K562 (cell line): ENCODE measurements around the gene GPR153. TPM values are rescaled to one million over a fixed set of nuclear protein-coding genes. Genes with fewer than 3 reads are reported as not detected.

Source experiments
- BCOR ChIP-seq: fragments of 450-650 bp; IDR thresholded peaks from 2 replicates; pipeline ENCODE4 v1.6.1; 2016
- ELF1 ChIP-seq: fragments of 200-800 bp; sonication (Bioruptor generic); IDR thresholded peaks from 2 replicates; pipeline ENCODE4 v1.6.1; 2016; ENCODE audit warnings: missing genetic modification characterization, missing compliant biosample characterization
- ETV5 ChIP-seq: sonication (generic); formaldehyde crosslinking; IDR thresholded peaks from 2 replicates; pipeline ENCODE4 v1.4.0; 2020; ENCODE audit warnings: low read depth, mild to moderate bottlenecking, missing genetic modification reagents
- REST ChIP-seq, 2 experiments: fragments of 450-650 bp; formaldehyde crosslinking in 1 of 2; IDR thresholded peaks; 2 replicates each; pipeline versions ENCODE4 v1.4.0 to v1.6.1; 2014 to 2020; ENCODE audit warnings: mild to moderate bottlenecking in 2 of 2, borderline replicate concordance in 1 of 2, low read depth in 1 of 2
- RHOXF2B ChIP-seq: fragments of 250-450 bp; sonication (Bioruptor Pico); conservative IDR thresholded peaks from 2 replicates; pipeline ENCODE4 v1.5.1; 2021
- SRSF1 ChIP-seq: fragments of 200-400 bp; formaldehyde crosslinking; IDR thresholded peaks from 2 replicates; pipeline ENCODE4 v1.6.1; 2017; ENCODE audit warnings: mild to moderate bottlenecking, low read depth, low read length, moderate library complexity
- TBL1XR1 ChIP-seq, 2 experiments: IDR thresholded peaks; 2 replicates each; pipeline ENCODE4 v1.6.1; 2012; ENCODE audit warnings: improper control_type of control experiment in 2 of 2, low read length in 2 of 2, mild to moderate bottlenecking in 1 of 2
- TEAD2 ChIP-seq: fragments of 450-650 bp; IDR thresholded peaks from 2 replicates; pipeline ENCODE4 v1.6.1; 2016; ENCODE audit warnings: missing genetic modification characterization, control low read depth, missing compliant biosample characterization
- TSHZ1 ChIP-seq: fragments of 250-450 bp; sonication (Bioruptor Pico); IDR thresholded peaks from 2 replicates; pipeline ENCODE4 v1.4.0; 2020; ENCODE audit warnings: mild to moderate bottlenecking, moderate library complexity
- ZNF165 ChIP-seq: fragments of 250-450 bp; sonication (Bioruptor Pico); IDR thresholded peaks from 2 replicates; pipeline ENCODE4 v1.4.0; 2020; ENCODE audit warnings: borderline replicate concordance
- ZNF347 ChIP-seq: fragments of 450-650 bp; formaldehyde crosslinking; IDR thresholded peaks from 2 replicates; pipeline ENCODE4 v1.4.0; 2020; ENCODE audit warnings: low read depth, mild to moderate bottlenecking, moderate library complexity
- polyA plus RNA-seq, 8 experiments: library from polyadenylated mRNA; depleted of rRNA in 4 of 8; stranded (reverse) in 5 of 8; unstranded in 3 of 8; fragments of >200 nt; fragmentation: Nextera tagmentation in 2 of 8; fragmentation: Illumina TruSeq in 1 of 8; extraction: Ambion mirVana in 2 of 8; extraction: Trizol in 1 of 8; gene quantifications; 2 replicates each; pipeline versions ENCODE4 v1.2.1 to v1.2.3, GENCODE V29; 2011 to 2014; ENCODE audit warnings: inconsistent platforms in 1 of 8, missing spikeins in 1 of 8
- total RNA-seq, 7 experiments: library from RNA; depleted of rRNA in 6 of 7; stranded (reverse); fragments of >200 nt in 6 of 7; fragmentation: Illumina TruSeq in 2 of 7; extraction: Trizol in 2 of 7; gene quantifications; 2 replicates each; pipeline versions ENCODE4 v1.2.1 to v1.2.3, GENCODE V29; 2011 to 2021; ENCODE audit warnings: low replicate concordance in 1 of 7
- TF ChIP-seq, protein P1 (sequence below): sonication (generic); formaldehyde crosslinking; IDR thresholded peaks from 2 replicates; pipeline ENCODE4 v1.8.0; 2022; ENCODE audit warnings: mild to moderate bottlenecking, missing genetic modification reagents

Gene GPR153
- total and polyA plus RNA-seq, 9 of the 15 experiments (the other 6 are each of a cell fraction or from before 2014, with no cell fraction given) = 0.01 to 1.5 (median 0.51) TPM

DNA sequence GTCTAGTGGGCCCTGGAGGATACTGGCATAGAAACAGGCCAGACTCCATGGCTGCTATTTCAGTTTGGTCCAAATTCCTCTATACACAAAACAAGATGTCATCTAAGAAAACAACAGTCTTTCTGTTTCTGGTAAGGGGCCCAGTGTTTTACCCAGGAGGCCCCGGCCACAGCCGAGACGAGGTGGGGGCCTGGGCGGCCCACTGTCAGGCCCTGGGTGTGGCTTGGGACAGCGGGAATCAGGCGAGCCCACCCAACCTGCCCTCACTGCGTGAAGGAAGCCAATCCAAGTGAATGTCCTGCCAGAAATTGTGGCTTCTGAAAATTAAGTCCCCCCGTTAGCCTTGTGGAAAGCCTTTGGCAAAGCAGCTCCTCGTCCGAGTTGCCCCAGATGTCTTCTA, 31.2 kb upstream of the GPR153 start (continued):
- TF ChIP-seq REST (IDR thresholded peaks at IDR 0.05; ENCODE audit: borderline replicate concordance) (no peak), REST (CRISPR knock-in tag; IDR thresholded peaks at IDR 0.05; ENCODE audit: low read depth) (no peak), ZNF347 (CRISPR knock-in tag) (no peak), ETV5 (CRISPR knock-in tag) (no peak), BCOR (no peak), TBL1XR1 (IDR thresholded peaks at IDR 0.05; ENCODE audit: low read length in 2 of 2) (no peak), TSHZ1 (no peak), SRSF1 (no peak), RHOXF2B (CRISPR knock-in tag) (no peak), ZNF165 (CRISPR knock-in tag) (no peak), TEAD2 (tag) (no peak), ELF1 (tag) (no peak)
- TF ChIP-seq, protein P1, sequence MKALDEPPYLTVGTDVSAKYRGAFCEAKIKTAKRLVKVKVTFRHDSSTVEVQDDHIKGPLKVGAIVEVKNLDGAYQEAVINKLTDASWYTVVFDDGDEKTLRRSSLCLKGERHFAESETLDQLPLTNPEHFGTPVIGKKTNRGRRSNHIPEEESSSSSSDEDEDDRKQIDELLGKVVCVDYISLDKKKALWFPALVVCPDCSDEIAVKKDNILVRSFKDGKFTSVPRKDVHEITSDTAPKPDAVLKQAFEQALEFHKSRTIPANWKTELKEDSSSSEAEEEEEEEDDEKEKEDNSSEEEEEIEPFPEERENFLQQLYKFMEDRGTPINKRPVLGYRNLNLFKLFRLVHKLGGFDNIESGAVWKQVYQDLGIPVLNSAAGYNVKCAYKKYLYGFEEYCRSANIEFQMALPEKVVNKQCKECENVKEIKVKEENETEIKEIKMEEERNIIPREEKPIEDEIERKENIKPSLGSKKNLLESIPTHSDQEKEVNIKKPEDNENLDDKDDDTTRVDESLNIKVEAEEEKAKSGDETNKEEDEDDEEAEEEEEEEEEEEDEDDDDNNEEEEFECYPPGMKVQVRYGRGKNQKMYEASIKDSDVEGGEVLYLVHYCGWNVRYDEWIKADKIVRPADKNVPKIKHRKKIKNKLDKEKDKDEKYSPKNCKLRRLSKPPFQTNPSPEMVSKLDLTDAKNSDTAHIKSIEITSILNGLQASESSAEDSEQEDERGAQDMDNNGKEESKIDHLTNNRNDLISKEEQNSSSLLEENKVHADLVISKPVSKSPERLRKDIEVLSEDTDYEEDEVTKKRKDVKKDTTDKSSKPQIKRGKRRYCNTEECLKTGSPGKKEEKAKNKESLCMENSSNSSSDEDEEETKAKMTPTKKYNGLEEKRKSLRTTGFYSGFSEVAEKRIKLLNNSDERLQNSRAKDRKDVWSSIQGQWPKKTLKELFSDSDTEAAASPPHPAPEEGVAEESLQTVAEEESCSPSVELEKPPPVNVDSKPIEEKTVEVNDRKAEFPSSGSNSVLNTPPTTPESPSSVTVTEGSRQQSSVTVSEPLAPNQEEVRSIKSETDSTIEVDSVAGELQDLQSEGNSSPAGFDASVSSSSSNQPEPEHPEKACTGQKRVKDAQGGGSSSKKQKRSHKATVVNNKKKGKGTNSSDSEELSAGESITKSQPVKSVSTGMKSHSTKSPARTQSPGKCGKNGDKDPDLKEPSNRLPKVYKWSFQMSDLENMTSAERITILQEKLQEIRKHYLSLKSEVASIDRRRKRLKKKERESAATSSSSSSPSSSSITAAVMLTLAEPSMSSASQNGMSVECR (CRISPR knock-in tag) = no peak
